Activated naive CD8-positive, alpha-beta T cell treated with anti-CD3 and anti-CD28 coated beads, Interleukin-2, amount 50 U/mL, for 24 hours (primary cell): ENCODE measurements around the gene KPNA1.

Experiments
- ATAC-seq: fragments of 150-1000 bp; cut with Tn5 transposase; one replicate; pipeline ENCODE4 v1.10.0; 2021
- DNase-seq: peaks from one replicate; pipeline ENCODE4 v3.0.0; 2021
- H3K27ac Mint-ChIP-seq: one replicate; pipeline ENCODE4 v1.8.0; 2021; ENCODE audit warnings: mild to moderate bottlenecking, mixed read lengths
- H3K27me3 Mint-ChIP-seq: one replicate; pipeline ENCODE4 v1.8.0; 2021; ENCODE audit warnings: mixed read lengths
- H3K36me3 Mint-ChIP-seq: one replicate; pipeline ENCODE4 v1.8.0; 2021; ENCODE audit warnings: low read depth, mixed read lengths
- H3K4me1 Mint-ChIP-seq: one replicate; pipeline ENCODE4 v1.8.0; 2021; ENCODE audit warnings: mixed read lengths
- H3K4me3 Mint-ChIP-seq: one replicate; pipeline ENCODE4 v1.8.0; 2021; ENCODE audit warnings: mild to moderate bottlenecking, moderate library complexity, mixed read lengths
- H3K9me3 Mint-ChIP-seq: one replicate; pipeline ENCODE4 v1.8.0; 2021; ENCODE audit warnings: mixed read lengths

KPNA1 gene

GRCh38 chr3:122514123-122515019 is at the start of gene KPNA1:
Gene KPNA1 (minus strand): TSS chr3:122514939. CDS start chr3:122496565, 18,374 bp downstream.
- Mint-ChIP-seq H3K9me3 (no peaks in the 10 kb centered on the region), H3K27me3 (no peaks in the 10 kb centered on the region), H3K4me1 (peaks cover 42% of the 10 kb centered on the region), H3K36me3 (peaks cover 10% of the 10 kb centered on the region), H3K4me3 (peak within 1 kb of the TSS; percentile 85), H3K27ac (peak within 1 kb of the TSS; percentile 79)
- ATAC-seq, result peak; percentile 86
- peak; percentile 87 for DNase-seq

GRCh38 chr3:122564155-122564912 is 49.6 kb upstream of the KPNA1 start, which contains the start of the genes DTX3L and PARP9:
Gene DTX3L (plus strand): TSS chr3:122564338. CDS start chr3:122564427, 89 bp downstream.
Gene PARP9 (minus strand): TSS chr3:122564300. CDS start chr3:122559620, 4,680 bp downstream.
- DNase-seq (peak; percentile 80), ATAC-seq (peak; percentile 93)
- Mint-ChIP-seq H3K4me3 (peak within 1 kb of the TSS; percentile 90), H3K27me3 (no peaks in the 10 kb centered on the region), H3K36me3 (peaks cover 37% of the 10 kb centered on the region), H3K4me1 (peaks cover 70% of the 10 kb centered on the region), H3K9me3 (no peaks in the 10 kb centered on the region), H3K27ac (peak within 1 kb of the TSS; percentile 96)

GRCh38 chr3:122563717-122564025 is 48.9 kb upstream of the KPNA1 start:
- ATAC-seq (no peak), DNase-seq (no peak)
- Mint-ChIP-seq H3K9me3 (no peaks in the 10 kb centered on the region), H3K4me1 (peaks cover 64% of the 10 kb centered on the region), H3K4me3 (peak overlapping the region; percentile 90), H3K36me3 (peaks cover 32% of the 10 kb centered on the region), H3K27ac (peak overlapping the region; percentile 96), H3K27me3 (no peaks in the 10 kb centered on the region)

- no peaks in the 10 kb centered on the region for H3K9me3 Mint-ChIP-seq
- peaks cover 28% of the 10 kb centered on the region for H3K36me3 Mint-ChIP-seq
- H3K27me3 Mint-ChIP-seq, result no peaks in the 10 kb centered on the region
- no peak for DNase-seq
- peak overlapping the region; percentile 96 for H3K27ac Mint-ChIP-seq
- peak overlapping the region; percentile 90 for H3K4me3 Mint-ChIP-seq
- ATAC-seq, result no peak
- H3K4me1 Mint-ChIP-seq, result peaks cover 59% of the 10 kb centered on the region
Measured at GRCh38 chr3:122562923-122563716, 48.4 kb upstream of the KPNA1 start.

- H3K36me3 Mint-ChIP-seq, result peaks cover 19% of the 10 kb centered on the region
- DNase-seq (peak; percentile 53), ATAC-seq (peak; percentile 14)
- no peaks in the 10 kb centered on the region for H3K27me3 Mint-ChIP-seq
- no peaks in the 10 kb centered on the region for H3K9me3 Mint-ChIP-seq
- H3K4me3 Mint-ChIP-seq, result no peak overlapping the region
- H3K4me1 Mint-ChIP-seq, result peaks cover 40% of the 10 kb centered on the region
- H3K27ac Mint-ChIP-seq, result peak overlapping the region; percentile 27
Measured at GRCh38 chr3:122560680-122561079, 45.9 kb upstream of the KPNA1 start.

GRCh38 chr3:122559906-122560305 is 45.2 kb upstream of the KPNA1 start:
- no peaks in the 10 kb centered on the region for H3K27me3 Mint-ChIP-seq
- H3K9me3 Mint-ChIP-seq, result no peaks in the 10 kb centered on the region
- no peak for DNase-seq
- peak overlapping the region; percentile 3 for H3K27ac Mint-ChIP-seq
- ATAC-seq, result no peak
- H3K36me3 Mint-ChIP-seq, result peaks cover 24% of the 10 kb centered on the region
- H3K4me1 Mint-ChIP-seq, result peaks cover 34% of the 10 kb centered on the region
- no peak overlapping the region for H3K4me3 Mint-ChIP-seq

- H3K27me3 Mint-ChIP-seq, result no peaks in the 10 kb centered on the region
- peaks cover 34% of the 10 kb centered on the region for H3K4me1 Mint-ChIP-seq
- DNase-seq (no peak), ATAC-seq (no peak)
- H3K27ac Mint-ChIP-seq, result no peak overlapping the region
- H3K9me3 Mint-ChIP-seq, result no peaks in the 10 kb centered on the region
- no peak overlapping the region for H3K4me3 Mint-ChIP-seq
- peaks cover 22% of the 10 kb centered on the region for H3K36me3 Mint-ChIP-seq
Measured at GRCh38 chr3:122558605-122559004, 43.9 kb upstream of the KPNA1 start.

- H3K27ac Mint-ChIP-seq, result no peak overlapping the region
- peaks cover 32% of the 10 kb centered on the region for H3K36me3 Mint-ChIP-seq
- peaks cover 26% of the 10 kb centered on the region for H3K4me1 Mint-ChIP-seq
Measured at GRCh38 chr3:122557356-122557755, 42.6 kb upstream of the KPNA1 start.

GRCh38 chr3:122555275-122556071 is 40.7 kb upstream of the KPNA1 start:
- ATAC-seq (no peak), DNase-seq (no peak)
- no peaks in the 10 kb centered on the region for H3K9me3 Mint-ChIP-seq
- H3K27me3 Mint-ChIP-seq, result no peaks in the 10 kb centered on the region
- H3K36me3 Mint-ChIP-seq, result peaks cover 44% of the 10 kb centered on the region
- no peak overlapping the region for H3K27ac Mint-ChIP-seq
- no peak overlapping the region for H3K4me3 Mint-ChIP-seq
- H3K4me1 Mint-ChIP-seq, result peaks cover 12% of the 10 kb centered on the region

More at GRCh38 chr3:122557356-122557755, 42.6 kb upstream of the KPNA1 start:
- Mint-ChIP-seq H3K9me3 (no peaks in the 10 kb centered on the region), H3K27me3 (no peaks in the 10 kb centered on the region), H3K4me3 (no peak overlapping the region)
- DNase-seq (no peak), ATAC-seq (no peak)

- peaks cover 7% of the 10 kb centered on the region for H3K4me1 Mint-ChIP-seq
- ATAC-seq, result no peak
- DNase-seq, result no peak
- no peak overlapping the region for H3K4me3 Mint-ChIP-seq
- H3K36me3 Mint-ChIP-seq, result peaks cover 50% of the 10 kb centered on the region
- no peaks in the 10 kb centered on the region for H3K27me3 Mint-ChIP-seq
- H3K27ac Mint-ChIP-seq, result no peak overlapping the region
- H3K9me3 Mint-ChIP-seq, result no peaks in the 10 kb centered on the region
Measured at GRCh38 chr3:122553171-122553570, 38.4 kb upstream of the KPNA1 start.

- no peak for ATAC-seq
- Mint-ChIP-seq H3K36me3 (peaks cover 46% of the 10 kb centered on the region), H3K27ac (no peak overlapping the region)
Measured at GRCh38 chr3:122548619-122549018, 33.9 kb upstream of the KPNA1 start.

GRCh38 chr3:122548076-122548475 is 33.3 kb upstream of the KPNA1 start:
- H3K27me3 Mint-ChIP-seq, result no peaks in the 10 kb centered on the region
- H3K4me1 Mint-ChIP-seq, result peaks cover 2% of the 10 kb centered on the region
- no peak overlapping the region for H3K4me3 Mint-ChIP-seq
- no peak overlapping the region for H3K27ac Mint-ChIP-seq
- no peak for ATAC-seq
- peaks cover 42% of the 10 kb centered on the region for H3K36me3 Mint-ChIP-seq
- H3K9me3 Mint-ChIP-seq, result no peaks in the 10 kb centered on the region
- no peak for DNase-seq

More at GRCh38 chr3:122548619-122549018, 33.9 kb upstream of the KPNA1 start:
- no peaks in the 10 kb centered on the region for H3K9me3 Mint-ChIP-seq
- H3K4me3 Mint-ChIP-seq, result no peak overlapping the region
- H3K27me3 Mint-ChIP-seq, result no peaks in the 10 kb centered on the region
- no peak for DNase-seq
- H3K4me1 Mint-ChIP-seq, result peaks cover 2% of the 10 kb centered on the region

GRCh38 chr3:122546151-122546550 is 31.4 kb upstream of the KPNA1 start:
- Mint-ChIP-seq H3K27me3 (no peaks in the 10 kb centered on the region), H3K4me1 (no peaks in the 10 kb centered on the region), H3K27ac (no peak overlapping the region), H3K4me3 (no peak overlapping the region), H3K9me3 (no peaks in the 10 kb centered on the region), H3K36me3 (peaks cover 33% of the 10 kb centered on the region)
- ATAC-seq, result no peak
- DNase-seq, result no peak
